Left ventricle myocardium superior (tissue), 1 donor: Measurements from ENCODE around the gene IL10RB. TPM values are rescaled to one million over a fixed set of nuclear protein-coding genes. Genes with fewer than 3 reads are reported as not detected.
"Not testable (repeated sequence)": the region's sequence is repeated elsewhere in the genome, so short reads cannot be mapped to it uniquely, and the experiment has no call there.

Experiments
- ATAC-seq: fragments of 200-7000 bp; cut with Tn5 transposase; one replicate; pipeline ENCODE4 v1.9.1; 2020; ENCODE audit warnings: mild to moderate bottlenecking, moderate library complexity
- DNase-seq: peaks from one replicate; pipeline ENCODE4 v3.0.0-alpha.2; 2020
- intact Hi-C: fragments of 100-400 bp; cut with micrococcal nuclease; formaldehyde crosslinking; loops from one replicate; pipeline ENCODE4 v1.11.0; 2022
- long read RNA-seq: library from polyadenylated mRNA; unstranded; transcript quantifications from one replicate; pipeline ENCODE4 v2.0.0, GENCODE V29; 2021
- total RNA-seq: library from RNA; stranded (reverse); fragmentation: NEBNext Ultra II Directional; extraction: Animal tissue kit (Norgen Biotek cat#: 25700); gene quantifications from one replicate; pipeline ENCODE4 v1.2.1, GENCODE V29; 2021
- donor health status: DM: no; HTN: yes; CAD: no; lungs with severe emphysema.

The IL10RB gene
- total RNA-seq, result 6.3 TPM
- long read RNA-seq, transcript IL10RB-201 (7 exons, 1,963 nt), result major isoform, 7 of 17 reads
- long read RNA-seq, partial matches to known transcripts, result 0 of 17 reads
- long read RNA-seq, other reads (novel, unspliced or antisense), result 9 of 17 reads

- DNase-seq, result peak; percentile 87
- intact Hi-C loops, result no loop called here
- peak; percentile 97 for ATAC-seq
Observed at GRCh38 chr21:33266050-33266788, at the start of gene IL10RB. Gene IL10RB (plus strand): TSS chr21:33266367. CDS start chr21:33266466, 99 bp downstream.

- ATAC-seq, result no peak
- intact Hi-C loops, result no loop called here
- no peak for DNase-seq
Observed at GRCh38 chr21:33217138-33217520, 49.0 kb upstream of the IL10RB start.

GRCh38 chr21:33219300-33219699 lies 46.9 kb upstream of the IL10RB start:
- no peak for ATAC-seq
- intact Hi-C loops, result no loop called here

GRCh38 chr21:33219954-33220353 lies 46.2 kb upstream of the IL10RB start:
- no peak for DNase-seq
- ATAC-seq, result no peak
- intact Hi-C loops, result no loop called here

More at GRCh38 chr21:33219300-33219699, 46.9 kb upstream of the IL10RB start:
- no peak for DNase-seq

- intact Hi-C loops, ATAC-seq, DNase-seq: not testable (repeated sequence)
Observed at GRCh38 chr21:33225376-33225775, 40.8 kb upstream of the IL10RB start.

GRCh38 chr21:33228455-33228854 lies 37.7 kb upstream of the IL10RB start:
- intact Hi-C loops, result no loop called here
- ATAC-seq (no peak), DNase-seq (no peak)

GRCh38 chr21:33229099-33229783 lies 36.9 kb upstream of the IL10RB start:
- DNase-seq (no peak), ATAC-seq (no peak)
- intact Hi-C loops, result no loop called here

GRCh38 chr21:33229784-33230544 lies 36.2 kb upstream of the IL10RB start, which contains the start of gene IFNAR2:
Gene IFNAR2 (plus strand): TSS chr21:33229938. CDS start chr21:33241923, 11,985 bp downstream.
- peak; percentile 97 for ATAC-seq
- intact Hi-C loops, result no loop called here
- DNase-seq, result peak; percentile 89

GRCh38 chr21:33230545-33231324 lies 35.4 kb upstream of the IL10RB start:
- DNase-seq (peak; percentile 61), ATAC-seq (peak; percentile 67)
- intact Hi-C loops, result no loop called here

- intact Hi-C loops, result no loop called here
- DNase-seq (no peak), ATAC-seq (no peak)
Observed at GRCh38 chr21:33231526-33231925, 34.6 kb upstream of the IL10RB start.

- intact Hi-C loops, result no loop called here
- no peak for DNase-seq
- no peak for ATAC-seq
Observed at GRCh38 chr21:33232291-33233034, 33.7 kb upstream of the IL10RB start.

GRCh38 chr21:33234635-33235520 lies 31.3 kb upstream of the IL10RB start:
- no peak for ATAC-seq
- intact Hi-C loops, result no loop called here
- DNase-seq, result no peak

GRCh38 chr21:33236013-33236686 lies 30.0 kb upstream of the IL10RB start:
- no peak for ATAC-seq
- intact Hi-C loops, result no loop called here
- no peak for DNase-seq

- no peak for ATAC-seq
- intact Hi-C loops, result no loop called here
Observed at GRCh38 chr21:33236766-33237165, 29.4 kb upstream of the IL10RB start.

GRCh38 chr21:33237486-33237885 lies 28.7 kb upstream of the IL10RB start:
- DNase-seq, result no peak
- peak; percentile 20 for ATAC-seq
- intact Hi-C loops, result no loop called here

More at GRCh38 chr21:33236766-33237165, 29.4 kb upstream of the IL10RB start:
- DNase-seq, result no peak

- intact Hi-C loops, result no loop called here
- DNase-seq (no peak), ATAC-seq (no peak)
Observed at GRCh38 chr21:33238146-33238545, 28.0 kb upstream of the IL10RB start.
